Prostate gland (tissue), 2 donors: ENCODE data around the gene NSD1. TPM values are rescaled to one million over a fixed set of nuclear protein-coding genes. Genes with fewer than 3 reads are reported as not detected.

Source experiments
- DNase-seq: peaks from one replicate; pipeline ENCODE4 v3.0.0-alpha.2; 2019; ENCODE audit warnings: low spot score
- H3K27ac ChIP-seq, 2 donors: fragments of 200-600 bp; sonication (generic); 2 replicates each; pipeline ENCODE4 v1.5.1; 2017 to 2019
- H3K27me3 ChIP-seq: fragments of 200-600 bp; sonication (generic); replicated peaks from 2 replicates; pipeline ENCODE4 v1.5.1; 2019; ENCODE audit not compliant: insufficient read depth
- H3K36me3 ChIP-seq, 2 donors: fragments of 200-600 bp; sonication (generic); 1 replicate in 1 of 2; 2 replicates in 1 of 2; pipeline versions ENCODE4 v1.5.1 to v1.8.1; 2017 to 2019
- H3K4me1 ChIP-seq: fragments of 200-600 bp; sonication (generic); replicated peaks from 2 replicates; pipeline ENCODE4 v1.5.1; 2019
- H3K4me3 ChIP-seq, 2 donors: fragments of 200-600 bp; sonication (generic); 2 replicates each; pipeline ENCODE4 v1.5.1; 2017 to 2019
- H3K9me3 ChIP-seq: fragments of 200-600 bp; sonication (generic); 2 replicates; pipeline ENCODE4 v1.5.1; 2017
- POLR2A ChIP-seq: fragments of 450-650 bp; IDR thresholded peaks from one replicate; pipeline ENCODE4 v1.6.1; 2016; ENCODE audit warnings: antibody characterized with exemption, mild to moderate bottlenecking
- POLR2AphosphoS5 ChIP-seq: sonication (generic); formaldehyde crosslinking; IDR thresholded peaks from one replicate; pipeline ENCODE4 v1.6.1; 2017; ENCODE audit warnings: antibody characterized with exemption
- WGBS: methylation state at CpG from one replicate; pipeline ENCODE4 v1.1.5; 2018; 5-methylcytosine and 5-hydroxymethylcytosine counted together
- intact Hi-C: fragments of 100-400 bp; cut with DNase I; formaldehyde crosslinking; loops from one replicate; pipeline ENCODE4 v1.14.2; 2022
- total RNA-seq, 2 donors: library from RNA; depleted of rRNA; stranded (reverse); fragments of >200 nt; gene quantifications; one replicate each; pipeline ENCODE4 v1.1.0, GENCODE V29; 2016
- TF ChIP-seq, protein P1 (sequence below), 4 experiments: fragments of 200-600 bp in 2 of 4; fragments of 450-650 bp in 2 of 4; sonication (generic) in 2 of 4; IDR thresholded peaks; 1 replicate in 3 of 4; 2 replicates in 1 of 4; pipeline ENCODE4 v1.5.1; 2016 to 2019; ENCODE audit warnings: antibody characterized with exemption in 4 of 4, mild to moderate bottlenecking in 2 of 4, moderate library complexity in 2 of 4

The NSD1 gene
- total RNA-seq, 2 donors from 2014 or later: 37.2 to 53.9 TPM

DNA sequence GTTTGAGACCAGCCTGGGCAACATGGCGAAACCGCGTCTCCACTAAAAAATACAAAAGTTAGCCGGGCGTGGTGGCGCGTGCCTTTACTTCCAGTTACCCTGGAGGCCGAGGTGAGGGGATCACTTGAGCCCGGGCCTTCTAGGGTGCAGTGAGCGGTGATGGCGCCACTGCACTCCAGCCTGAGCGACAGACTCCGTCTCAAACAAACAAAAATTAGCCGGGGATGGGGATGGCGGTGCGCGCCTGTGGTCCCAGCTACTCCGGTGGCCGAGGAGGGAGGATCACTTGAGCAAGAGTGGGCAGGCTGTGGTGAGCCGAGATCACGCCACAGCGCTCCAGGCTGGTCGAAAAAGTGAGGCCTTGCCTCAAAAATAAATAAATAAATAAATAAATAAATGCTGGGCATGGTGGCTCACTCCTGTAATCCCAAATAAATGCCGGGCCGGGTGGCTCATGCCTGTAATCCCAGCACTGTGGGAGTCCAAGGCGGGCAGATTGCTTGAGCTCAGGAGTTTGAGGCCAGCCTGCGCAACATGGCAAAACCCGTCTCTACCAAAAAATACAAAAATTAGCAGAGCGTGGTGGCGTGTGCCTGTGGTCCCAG, 16.0 kb upstream of the NSD1 start:
- whole genome bisulfite sequencing: 97% methylated on average over 30 of the region's 30 CpGs
- intact Hi-C loops: no loop called here

DNA sequence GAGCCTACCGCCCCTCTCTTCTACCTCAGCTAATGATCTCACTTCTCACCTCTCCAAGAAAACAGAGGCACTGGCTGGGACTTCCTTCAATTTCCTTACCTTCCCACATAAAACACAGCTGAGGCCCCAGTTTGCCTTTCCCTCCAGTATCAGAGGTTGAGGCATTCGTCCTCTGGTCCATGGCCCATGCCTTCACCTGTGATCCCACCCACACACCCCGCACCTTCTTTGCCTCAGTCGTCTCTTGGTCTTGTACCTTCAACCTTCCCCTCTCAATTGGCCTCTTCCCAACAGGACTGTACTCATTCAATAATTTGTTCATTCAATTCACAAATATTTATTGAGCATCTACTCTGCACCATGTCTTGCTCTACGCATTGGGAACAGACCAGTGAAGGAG, 11.0 kb upstream of the NSD1 start:
- H3K4me1 ChIP-seq: no peaks in the 10 kb centered on the region
- H3K27ac ChIP-seq: no peak overlapping the region
- intact Hi-C loops: no loop called here

More for the DNA sequence above, 16.0 kb upstream of the NSD1 start:
- peak overlapping the region in 1 of 2 donors; percentile 23 for H3K27ac ChIP-seq
- H3K36me3 ChIP-seq: no peaks in the 10 kb centered on the region
- TF ChIP-seq, protein P1, sequence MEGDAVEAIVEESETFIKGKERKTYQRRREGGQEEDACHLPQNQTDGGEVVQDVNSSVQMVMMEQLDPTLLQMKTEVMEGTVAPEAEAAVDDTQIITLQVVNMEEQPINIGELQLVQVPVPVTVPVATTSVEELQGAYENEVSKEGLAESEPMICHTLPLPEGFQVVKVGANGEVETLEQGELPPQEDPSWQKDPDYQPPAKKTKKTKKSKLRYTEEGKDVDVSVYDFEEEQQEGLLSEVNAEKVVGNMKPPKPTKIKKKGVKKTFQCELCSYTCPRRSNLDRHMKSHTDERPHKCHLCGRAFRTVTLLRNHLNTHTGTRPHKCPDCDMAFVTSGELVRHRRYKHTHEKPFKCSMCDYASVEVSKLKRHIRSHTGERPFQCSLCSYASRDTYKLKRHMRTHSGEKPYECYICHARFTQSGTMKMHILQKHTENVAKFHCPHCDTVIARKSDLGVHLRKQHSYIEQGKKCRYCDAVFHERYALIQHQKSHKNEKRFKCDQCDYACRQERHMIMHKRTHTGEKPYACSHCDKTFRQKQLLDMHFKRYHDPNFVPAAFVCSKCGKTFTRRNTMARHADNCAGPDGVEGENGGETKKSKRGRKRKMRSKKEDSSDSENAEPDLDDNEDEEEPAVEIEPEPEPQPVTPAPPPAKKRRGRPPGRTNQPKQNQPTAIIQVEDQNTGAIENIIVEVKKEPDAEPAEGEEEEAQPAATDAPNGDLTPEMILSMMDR (IDR thresholded peaks at IDR 0.05): no peak
- H3K4me1 ChIP-seq: peaks cover 2% of the 10 kb centered on the region
- H3K9me3 ChIP-seq: no peaks in the 10 kb centered on the region
- H3K27me3 ChIP-seq: no peaks in the 10 kb centered on the region
- no peak overlapping the region for H3K4me3 ChIP-seq
- DNase-seq: no peak

DNA sequence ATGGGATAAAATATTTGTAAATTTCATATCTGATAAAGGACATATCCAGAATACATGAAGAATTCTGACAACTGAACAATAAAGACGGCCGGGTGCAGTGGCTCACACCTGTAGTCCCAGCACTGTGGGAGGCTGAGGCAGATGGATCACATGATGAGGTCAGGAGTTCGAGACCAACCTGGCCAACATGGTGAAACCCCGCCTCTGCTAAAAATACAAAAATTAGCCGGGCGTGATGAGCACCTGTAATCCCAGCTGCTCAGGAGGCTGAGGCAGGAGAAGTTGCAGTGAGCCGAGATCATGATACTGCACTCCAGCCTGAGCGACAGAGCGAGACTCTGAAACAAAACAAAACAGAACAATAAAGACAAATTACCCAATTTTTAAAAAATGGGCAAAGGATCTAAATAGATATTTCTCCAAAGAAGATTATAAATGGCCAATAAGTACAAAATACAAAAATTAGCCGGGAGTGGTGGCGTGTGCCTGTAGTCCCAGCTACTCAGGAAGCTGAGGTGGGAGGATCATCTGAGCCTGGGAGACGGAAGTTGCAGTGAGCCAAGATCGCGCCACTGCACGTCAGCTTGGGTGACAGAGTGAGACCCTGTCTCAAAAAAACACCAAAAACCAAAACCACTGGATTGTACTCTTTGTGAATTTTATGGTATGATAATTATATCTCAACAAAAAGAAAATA, 9.6 kb upstream of the NSD1 start:
- H3K27ac ChIP-seq: no peak overlapping the region
- intact Hi-C loops: no loop called here

More for the DNA sequence above, 11.0 kb upstream of the NSD1 start:
- no peak overlapping the region for H3K4me3 ChIP-seq
- H3K9me3 ChIP-seq: no peaks in the 10 kb centered on the region
- H3K36me3 ChIP-seq: no peaks in the 10 kb centered on the region
- no peak for DNase-seq
- 97% methylated on average over 5 of the region's 5 CpGs for WGBS
- TF ChIP-seq, protein P1 (IDR thresholded peaks at IDR 0.05): no peak
- TF ChIP-seq POLR2A (no peak), POLR2AphosphoS5 (no peak)
- H3K27me3 ChIP-seq: no peaks in the 10 kb centered on the region

DNA sequence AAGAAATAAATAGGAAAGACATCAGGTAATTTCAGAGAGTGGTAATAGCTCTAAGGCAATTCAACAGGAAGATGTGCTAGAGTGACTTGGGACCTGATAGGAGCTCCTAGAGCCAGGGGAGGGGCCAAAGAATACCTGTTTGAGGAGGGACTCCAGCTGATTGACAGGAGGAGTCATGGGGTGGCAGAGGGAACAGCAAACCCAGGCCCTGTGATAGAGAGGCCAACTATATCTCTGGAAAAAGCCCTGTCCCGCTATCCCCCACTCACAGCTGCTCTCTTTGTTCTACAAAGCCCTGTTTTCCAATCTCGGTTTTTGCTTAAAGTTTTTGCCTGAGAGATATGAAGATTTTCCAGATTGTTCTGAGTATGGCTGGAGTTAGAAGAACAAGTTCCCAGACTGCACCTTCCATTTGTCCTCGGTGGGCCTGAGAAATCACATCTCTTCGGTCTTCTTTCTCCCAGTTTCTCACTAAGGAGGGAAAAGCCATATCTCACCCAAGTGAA, 9.0 kb upstream of the NSD1 start:
- H3K36me3 ChIP-seq: no peaks in the 10 kb centered on the region
- H3K4me3 ChIP-seq: no peak overlapping the region
- no peaks in the 10 kb centered on the region for H3K4me1 ChIP-seq
- no peak for DNase-seq
- H3K27me3 ChIP-seq: no peaks in the 10 kb centered on the region
- 76% methylated on average over 4 of the region's 4 CpGs for WGBS
- H3K27ac ChIP-seq: no peak overlapping the region
- intact Hi-C loops: no loop called here
- H3K9me3 ChIP-seq: no peaks in the 10 kb centered on the region
- TF ChIP-seq POLR2AphosphoS5: no peak

More for the DNA sequence above, 9.6 kb upstream of the NSD1 start:
- TF ChIP-seq POLR2A: no peak
- H3K9me3 ChIP-seq: no peaks in the 10 kb centered on the region
- DNase-seq: no peak
- 91% methylated on average over 15 of the region's 15 CpGs for WGBS
- H3K36me3 ChIP-seq: no peaks in the 10 kb centered on the region
- H3K27me3 ChIP-seq: no peaks in the 10 kb centered on the region
- H3K4me1 ChIP-seq: no peaks in the 10 kb centered on the region
- no peak overlapping the region for H3K4me3 ChIP-seq

DNA sequence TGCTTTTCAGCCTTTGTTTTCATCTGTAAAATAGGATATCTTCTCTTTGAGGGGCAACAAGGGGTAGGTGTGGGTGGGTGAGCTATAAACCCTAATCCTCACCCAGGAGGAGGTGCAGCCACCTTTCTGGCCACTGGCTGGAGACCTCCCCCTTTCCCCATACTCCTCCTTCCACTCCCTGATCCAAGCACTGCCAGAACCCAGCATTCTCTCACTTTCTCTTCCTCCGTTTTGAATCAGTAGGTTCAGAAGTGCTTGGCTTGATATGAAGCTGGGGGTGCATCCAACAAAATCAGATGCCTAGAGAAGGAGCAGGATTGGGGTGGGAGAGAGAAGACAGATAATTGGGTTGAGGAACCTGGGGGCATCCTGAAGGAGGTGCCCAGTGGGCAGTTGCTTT, 6.8 kb upstream of the NSD1 start:
- no peak overlapping the region for H3K27ac ChIP-seq

More for the DNA sequence above, 6.8 kb upstream of the NSD1 start:
- H3K4me3 ChIP-seq: no peak overlapping the region
- no peaks in the 10 kb centered on the region for H3K27me3 ChIP-seq
- no peaks in the 10 kb centered on the region for H3K4me1 ChIP-seq
- no peak for TF ChIP-seq POLR2A
- TF ChIP-seq, protein P1 (IDR thresholded peaks at IDR 0.05): no peak
- DNase-seq: no peak
- no peaks in the 10 kb centered on the region for H3K36me3 ChIP-seq
- WGBS: 68% methylated on average over 1 of the region's 1 CpG
- H3K9me3 ChIP-seq: no peaks in the 10 kb centered on the region
- intact Hi-C loops: no loop called here
